NOMO-1 treated with DMSO at 0.1 percent for 48 hours (cell line): Measurements from ENCODE around the gene SNX3.

Experiments
- DNase-seq: peaks from one replicate; lab custom pipeline; 2025; ENCODE audit not compliant: unreplicated experiment; lab: John Stamatoyannopoulos, UW

SNX3 gene

DNA sequence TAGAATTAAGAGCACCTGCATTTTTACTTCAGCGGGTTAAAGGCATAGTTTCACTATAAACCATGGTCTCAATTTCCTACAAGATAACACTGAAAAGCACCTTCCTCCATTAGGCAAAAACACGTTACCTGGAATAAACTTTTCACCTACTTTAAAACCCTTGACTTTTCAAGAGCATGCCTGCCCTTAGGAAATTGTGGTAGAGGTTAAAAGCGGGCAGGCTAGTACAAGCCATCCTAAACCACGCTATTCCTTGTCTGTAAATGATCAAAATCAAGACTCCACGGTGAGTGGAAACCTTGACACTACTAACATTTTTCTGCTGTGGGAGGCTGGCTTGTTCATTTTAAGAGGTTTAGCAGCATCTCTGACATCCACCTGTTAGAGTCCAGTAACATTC, 51.1 kb downstream of the SNX3 start:
- no peak for DNase-seq

DNA sequence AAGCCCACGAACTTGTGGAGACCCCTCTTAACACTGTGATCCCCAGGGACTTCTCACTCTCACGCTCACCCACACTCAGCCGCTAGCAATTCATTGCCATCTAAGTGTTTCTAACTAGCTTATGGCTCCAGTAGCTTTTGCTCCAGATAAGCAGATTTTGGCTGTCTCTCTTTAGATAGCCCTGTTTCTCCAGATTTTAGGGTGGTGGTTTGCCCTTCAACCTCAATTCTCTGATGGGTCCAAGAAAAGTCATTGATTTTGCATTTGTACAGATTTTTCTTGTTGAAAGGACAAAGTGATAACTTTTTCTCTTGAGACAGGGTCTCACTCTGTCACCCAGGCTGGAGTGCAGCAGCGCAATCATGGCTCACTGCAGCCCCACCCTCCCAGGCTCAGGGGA, 53.8 kb downstream of the SNX3 start:
- no peak for DNase-seq

DNA sequence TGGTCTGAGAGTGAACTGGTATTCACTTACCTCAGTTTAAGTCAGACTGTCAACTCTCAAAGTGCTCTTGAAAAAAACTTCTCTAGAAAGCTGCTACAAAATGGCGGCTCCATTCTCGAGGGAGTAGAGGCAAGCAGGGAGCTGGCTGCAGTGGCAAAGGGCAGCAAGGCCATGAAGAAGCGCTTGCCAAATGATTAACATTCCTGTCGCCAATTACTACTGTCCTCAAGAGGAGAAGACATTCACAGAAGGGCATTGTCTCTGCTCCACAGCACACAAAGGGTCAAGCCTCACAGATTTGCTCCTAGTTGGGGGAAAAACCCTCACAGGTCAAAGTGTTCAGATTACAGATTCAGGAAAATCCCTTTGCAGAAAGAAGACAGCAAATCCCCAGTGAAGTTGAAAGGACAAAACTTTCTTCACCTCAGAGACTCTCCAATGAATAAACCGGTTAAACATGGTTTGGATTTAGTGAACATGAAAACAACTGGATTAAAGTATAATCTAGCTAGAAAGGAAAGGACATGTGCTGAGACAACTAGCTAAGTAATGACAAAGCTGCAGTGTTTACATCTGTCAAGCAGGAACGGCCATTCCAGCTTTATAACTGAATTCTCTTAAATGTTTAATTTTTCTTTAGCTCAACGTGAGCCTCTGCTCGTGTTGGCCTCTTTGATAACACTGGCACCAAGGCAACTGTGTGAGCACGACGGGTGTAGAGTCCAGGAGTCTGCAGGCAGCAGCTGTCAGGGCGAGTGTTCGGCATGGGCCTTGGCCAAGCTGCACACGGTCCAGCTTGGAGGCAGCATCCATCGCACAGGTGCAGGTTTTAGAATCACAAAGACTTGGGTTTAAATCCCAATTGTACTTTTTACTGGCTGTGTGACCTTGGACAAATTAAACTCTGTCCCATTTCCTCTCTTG, 57.4 kb downstream of the SNX3 start:
- DNase-seq = no peak

DNA sequence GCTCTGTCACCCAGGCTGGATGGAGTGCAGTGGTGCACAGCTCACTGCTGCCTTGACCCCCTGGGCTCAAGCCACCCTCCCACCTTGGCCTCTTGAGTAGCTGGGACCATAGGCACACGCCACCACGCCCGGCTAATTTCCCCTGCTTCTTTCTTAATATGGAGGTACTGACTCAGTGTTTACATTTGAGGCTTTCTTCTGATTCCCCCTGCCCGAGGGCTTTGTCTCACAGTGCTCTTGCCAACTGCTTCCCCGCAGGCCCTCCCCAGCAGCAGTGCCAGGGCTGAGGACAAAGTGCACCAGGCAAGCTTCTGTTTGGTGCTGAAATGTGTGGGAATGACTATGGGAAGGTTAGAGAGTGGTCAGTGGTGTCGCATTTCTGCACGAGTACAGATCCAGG, 60.2 kb downstream of the SNX3 start:
- DNase-seq = no peak

DNA sequence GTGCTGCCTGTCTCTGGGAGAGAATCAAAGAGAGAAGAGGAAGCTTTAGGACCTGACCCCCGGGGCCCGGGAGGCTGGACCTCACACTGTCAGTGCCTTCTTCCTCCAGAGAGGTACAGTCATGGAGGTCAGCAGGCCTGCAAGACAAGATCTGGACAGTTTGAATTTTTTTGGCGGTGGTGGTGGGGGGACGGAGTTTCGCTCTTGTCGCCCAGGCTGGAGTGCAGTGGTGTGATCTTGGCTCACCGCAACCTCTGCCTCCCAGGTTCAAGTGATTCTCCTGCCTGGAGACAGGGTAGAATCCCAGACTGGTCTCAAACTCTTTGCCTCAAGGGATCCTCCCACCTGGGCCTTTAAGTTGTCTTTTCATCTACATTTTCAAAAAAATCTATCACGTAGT, 60.7 kb downstream of the SNX3 start:
- DNase-seq = no peak

DNA sequence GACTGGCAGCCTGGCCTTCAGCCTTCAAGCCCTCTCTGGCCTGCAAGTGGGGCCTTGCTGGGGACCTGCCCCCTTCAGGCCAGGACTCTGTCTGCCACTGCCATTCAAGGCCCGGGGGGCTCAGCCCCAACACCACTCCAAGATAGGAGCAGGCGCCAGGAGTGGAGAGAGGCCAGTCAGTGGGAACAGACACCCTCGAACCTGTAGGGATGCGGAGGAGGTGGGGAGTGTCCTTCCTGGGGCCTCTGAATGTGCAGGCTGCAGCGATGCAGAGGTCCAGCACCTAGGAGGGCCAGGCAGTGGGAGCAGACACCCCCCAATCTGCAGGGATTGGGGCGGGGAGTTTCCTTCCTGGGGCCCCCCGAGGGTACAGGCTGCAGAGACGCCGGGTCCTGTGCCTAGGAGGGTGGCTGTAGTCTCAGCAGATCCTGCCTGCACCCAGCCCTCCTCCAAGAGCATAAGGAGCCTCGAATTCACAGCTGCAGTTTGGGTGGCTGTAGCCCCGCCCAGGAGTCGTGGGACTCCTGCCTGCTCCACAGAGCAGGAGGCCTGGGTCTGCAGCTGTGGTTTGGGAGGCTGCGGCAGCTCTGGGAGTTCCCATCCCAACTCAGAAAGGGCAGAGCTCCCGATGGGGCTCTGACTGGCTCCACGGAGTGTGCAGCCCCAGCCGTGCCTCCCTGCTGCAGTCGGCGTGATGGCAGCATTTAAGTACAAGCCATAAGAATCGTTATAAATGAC, 61.9 kb downstream of the SNX3 start:
- no peak for DNase-seq

DNA sequence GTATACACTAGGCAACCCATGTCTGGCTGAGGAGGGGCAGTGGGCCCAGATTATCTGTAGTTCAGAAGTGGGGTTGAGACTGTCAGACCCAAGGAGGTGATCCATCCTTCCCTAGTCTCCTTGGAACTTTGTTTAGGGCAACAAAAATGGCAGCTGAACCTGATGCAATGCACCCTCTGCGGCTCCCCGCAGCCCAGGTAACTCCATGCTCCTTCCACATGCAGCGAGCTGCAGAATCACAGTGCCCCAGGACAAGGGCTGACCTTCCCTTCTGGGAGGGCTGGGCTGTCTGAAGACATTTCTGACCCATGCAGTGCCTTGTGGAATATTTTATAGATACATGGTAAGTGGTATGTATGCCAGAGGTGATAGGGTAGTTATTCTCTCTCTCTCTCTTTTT, 65.6 kb downstream of the SNX3 start:
- DNase-seq = no peak

DNA sequence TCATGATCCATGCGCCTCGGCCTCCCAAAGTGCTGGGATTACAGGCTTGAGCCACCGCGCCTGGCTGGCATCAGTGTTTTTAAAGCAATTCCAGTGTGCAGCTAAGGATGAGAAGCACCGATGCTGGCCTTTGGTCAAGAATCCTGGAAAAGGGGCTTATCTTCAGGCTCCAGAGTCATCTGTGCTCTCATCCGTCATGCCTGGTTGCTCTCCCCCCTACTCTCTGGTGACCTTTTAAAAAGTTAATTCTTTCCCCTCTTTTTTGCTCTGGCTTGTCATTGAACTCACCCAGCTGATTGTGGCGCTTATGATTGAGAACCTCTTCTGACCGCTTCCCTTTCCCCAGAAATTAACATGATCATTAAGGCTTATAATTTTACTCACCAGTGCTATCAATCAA, 66.3 kb downstream of the SNX3 start:
- no peak for DNase-seq

DNA sequence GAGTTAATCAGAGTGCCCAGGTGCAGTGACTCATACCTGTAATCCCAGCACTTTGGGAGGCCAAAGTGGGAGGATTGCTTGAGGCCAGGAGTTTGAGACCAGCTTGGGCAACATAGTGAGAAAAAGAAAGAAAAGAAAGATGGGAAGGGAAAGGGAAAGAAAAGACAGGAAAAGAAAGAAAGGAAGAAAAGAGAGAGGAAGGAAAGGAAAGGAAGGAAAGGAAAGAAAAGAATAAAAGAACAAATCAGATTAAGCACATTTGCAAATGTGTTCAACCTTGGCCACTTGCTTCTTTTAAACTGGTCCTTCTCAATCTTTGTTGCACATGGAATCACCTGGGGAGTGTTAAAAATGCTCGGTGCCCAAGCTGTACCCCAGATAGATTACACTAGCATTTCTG, 67.0 kb downstream of the SNX3 start:
- no peak for DNase-seq

DNA sequence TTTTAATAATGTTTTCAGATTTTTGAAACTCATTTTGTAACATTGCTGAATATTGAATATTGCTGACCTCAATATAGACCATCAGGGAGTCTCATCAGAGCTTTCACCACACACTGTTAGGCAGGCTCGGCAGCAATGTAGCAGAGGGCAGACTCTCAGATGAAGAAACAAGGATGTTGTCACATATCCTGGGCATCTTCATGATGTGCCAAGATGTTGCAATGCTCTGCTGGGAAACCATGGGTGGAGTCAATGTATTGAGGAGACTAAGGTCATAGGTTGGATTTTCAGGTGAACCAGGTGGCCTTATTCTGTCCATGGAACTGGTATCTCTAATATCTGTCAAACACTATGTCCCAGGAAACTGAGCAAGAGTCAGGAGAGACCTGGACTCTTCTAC, 67.7 kb downstream of the SNX3 start:
- no peak for DNase-seq

DNA sequence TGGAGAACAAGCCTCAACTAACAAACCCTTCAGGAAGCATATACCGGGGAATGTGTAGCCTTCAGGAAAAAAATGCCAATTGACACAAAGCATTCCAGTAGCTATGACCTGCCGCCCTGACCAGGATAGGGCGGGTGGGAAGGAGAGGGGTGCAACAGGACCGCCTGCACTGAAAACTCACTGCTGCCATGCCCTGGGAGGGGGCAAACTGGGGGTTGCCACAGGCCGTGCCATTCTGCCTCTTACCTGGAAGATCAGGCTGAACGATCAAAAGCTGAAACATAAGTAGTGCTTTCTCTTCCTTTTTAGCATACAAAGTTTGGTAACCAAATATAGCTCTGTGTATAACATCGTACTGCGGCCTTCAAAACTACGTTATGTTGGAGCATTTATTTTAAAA, 73.3 kb downstream of the SNX3 start:
- DNase-seq = no peak

DNA sequence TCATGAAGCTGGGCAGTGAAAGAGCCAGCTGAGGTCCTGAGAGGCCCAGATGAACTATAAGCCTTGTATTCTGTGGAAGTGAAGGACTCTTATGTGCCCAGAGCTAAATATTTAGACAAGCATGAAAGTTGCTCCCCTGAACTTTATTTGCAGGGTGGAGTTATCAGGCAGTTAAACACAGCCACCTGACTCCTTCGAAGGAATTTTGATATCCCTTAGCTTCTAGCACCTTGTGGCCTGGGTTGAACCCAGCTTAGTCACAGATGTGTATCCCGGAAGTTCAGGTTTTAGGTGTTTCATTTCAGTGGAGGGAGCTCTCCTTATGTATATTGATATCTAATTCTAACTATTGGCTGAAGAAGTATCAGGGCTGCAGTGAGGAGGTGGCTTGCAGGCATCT, 74.6 kb downstream of the SNX3 start:
- DNase-seq = no peak

DNA sequence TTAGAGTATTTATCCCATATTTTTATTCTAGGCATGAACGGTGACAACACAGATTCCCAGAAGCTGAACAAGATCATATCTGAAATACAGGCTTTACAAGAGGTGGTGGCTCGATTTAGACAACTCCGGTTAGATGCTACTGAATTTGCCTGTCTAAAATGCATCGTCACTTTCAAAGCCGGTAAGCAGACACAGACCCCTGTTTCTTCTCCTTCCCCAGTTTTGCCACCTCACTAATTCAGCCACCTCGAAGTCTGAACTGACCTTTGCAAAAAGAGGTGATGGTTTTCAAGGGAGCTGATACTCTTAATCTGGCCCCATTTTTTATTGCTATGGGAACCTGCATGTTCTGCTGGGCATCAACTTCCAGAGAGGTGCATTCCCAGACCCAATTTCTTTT, 80.1 kb downstream of the SNX3 start:
- no peak for DNase-seq

DNA sequence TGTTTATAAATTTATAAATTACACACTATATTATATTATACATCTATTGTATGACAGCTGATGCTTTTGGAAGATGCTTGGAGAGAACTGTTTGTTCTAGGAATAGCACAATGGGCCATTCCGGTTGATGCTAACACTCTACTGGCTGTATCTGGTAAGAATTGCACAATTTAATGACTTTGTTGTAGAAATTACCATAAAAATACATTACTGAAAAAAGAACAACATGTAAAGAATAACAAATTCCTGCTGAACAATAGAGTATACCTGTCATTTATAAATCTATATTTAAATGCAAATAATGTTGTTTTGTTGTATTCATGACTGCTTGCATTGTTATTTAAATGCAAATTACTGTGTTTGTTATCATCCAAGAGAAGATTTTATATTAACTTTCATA, 80.6 kb downstream of the SNX3 start:
- no peak for DNase-seq

DNA sequence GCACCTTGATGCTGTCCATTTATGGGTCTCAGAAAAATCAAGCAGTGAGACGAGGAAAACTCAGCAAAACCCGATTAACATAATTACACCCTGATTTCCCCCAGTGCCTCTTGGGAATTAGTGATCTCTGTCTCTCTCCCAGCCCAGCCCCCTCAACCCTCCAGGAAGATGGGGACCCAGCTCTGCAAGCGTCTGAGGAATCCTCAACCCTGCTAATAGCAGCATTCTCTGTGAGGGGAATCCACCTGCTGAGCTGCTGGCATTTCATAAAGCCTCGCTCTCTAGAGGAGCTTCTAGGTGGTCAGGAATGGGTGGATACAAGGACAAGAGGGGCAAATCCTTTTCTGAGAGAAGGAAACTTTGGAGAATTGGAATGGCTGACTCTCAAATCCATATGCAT, 81.1 kb downstream of the SNX3 start:
- DNase-seq = no peak

DNA sequence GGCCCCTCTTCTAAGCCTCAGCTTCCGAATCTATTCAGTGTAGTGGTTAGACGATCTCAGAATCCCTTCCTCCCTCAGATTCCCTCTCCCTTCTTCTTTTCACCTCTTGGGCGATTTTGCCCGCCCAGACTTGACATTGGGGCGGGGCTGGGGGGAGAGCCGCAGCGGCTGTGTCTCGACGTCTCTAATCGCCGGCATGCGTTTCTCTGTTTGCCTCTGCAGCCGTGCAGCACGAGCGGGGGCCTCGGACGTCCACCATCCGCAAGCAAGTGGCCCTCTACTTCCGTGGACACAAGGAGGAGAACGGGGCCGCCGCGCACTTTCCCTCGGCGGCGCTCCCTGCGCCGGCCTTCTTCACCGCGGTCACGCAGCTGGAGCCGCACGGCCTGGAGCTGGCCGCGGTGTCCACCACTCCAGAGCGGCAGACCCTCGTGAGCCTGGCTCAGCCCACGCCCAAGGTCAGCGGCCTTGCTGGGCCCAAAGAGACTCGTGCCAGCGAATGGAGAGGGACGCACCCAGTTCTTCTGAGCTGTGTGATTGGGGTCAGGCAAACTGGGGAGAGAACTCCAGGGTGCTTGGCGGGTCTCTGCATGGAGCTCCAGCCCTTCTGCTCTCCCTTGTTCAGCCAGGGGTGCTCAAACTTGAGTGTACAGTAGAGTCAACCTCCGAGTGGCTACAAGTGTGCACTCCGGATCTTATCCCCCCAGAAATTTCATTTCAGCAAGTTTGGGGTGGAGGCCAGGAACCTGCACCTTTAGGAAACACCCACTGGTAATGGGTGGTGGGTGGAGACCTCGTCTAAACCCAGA, 84.4 kb downstream of the SNX3 start:
- DNase-seq = no peak

DNA sequence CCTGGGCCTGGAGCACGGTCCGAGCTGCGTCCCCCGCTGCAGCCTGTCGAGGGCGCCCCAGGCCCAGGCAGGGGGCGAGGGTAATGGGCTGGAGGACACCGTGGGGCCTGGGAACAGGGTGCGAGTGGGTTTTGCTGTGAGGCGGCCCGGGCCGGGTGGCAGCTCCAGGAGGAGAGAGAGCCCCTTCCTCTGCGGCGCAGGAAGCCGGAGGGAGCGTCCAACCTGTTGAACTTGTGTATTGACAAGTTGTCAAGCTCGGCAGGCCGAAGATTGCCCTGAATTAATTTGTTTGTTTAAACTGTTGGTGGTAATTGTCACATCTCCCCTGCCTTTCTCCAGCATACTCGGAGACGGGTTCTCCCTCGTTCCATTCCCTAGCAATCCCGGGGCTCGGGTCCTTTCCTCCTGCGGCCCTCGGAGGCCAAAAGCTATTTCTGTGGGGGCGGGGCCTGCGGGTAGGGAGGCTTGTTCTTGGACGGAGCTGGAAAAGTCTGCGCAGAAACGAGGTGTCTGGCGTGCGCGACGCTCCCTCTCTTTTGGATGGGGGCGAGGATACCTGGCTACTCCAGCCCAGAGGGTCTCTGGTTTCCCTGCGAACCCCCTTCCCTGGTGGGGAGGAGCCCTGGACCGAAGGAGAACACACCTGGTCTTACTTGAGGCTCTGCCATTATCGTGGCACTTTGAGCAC, 85.1 kb downstream of the SNX3 start:
- no peak for DNase-seq

DNA sequence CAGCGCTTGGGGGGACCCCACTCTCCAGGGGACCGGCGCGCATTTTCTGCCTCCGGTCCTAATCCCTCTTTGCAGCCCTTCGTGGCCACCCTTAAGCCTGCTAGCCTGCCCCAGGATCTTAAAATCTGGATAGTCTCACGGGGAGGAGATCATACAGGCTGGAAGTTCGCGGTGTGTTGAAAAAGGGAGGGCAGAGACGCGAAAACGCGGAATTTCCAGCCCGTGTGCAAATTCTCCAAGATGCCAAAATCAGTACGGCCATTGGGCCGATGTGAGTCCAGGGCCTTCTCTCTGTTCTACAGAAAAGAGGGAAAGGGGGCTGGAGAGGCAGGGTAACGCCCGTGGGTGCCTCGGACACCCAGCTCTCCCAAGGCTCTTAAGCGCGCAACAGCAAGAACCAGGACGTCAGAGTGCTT, 85.7 kb downstream of the SNX3 start:
- DNase-seq = no peak

DNA sequence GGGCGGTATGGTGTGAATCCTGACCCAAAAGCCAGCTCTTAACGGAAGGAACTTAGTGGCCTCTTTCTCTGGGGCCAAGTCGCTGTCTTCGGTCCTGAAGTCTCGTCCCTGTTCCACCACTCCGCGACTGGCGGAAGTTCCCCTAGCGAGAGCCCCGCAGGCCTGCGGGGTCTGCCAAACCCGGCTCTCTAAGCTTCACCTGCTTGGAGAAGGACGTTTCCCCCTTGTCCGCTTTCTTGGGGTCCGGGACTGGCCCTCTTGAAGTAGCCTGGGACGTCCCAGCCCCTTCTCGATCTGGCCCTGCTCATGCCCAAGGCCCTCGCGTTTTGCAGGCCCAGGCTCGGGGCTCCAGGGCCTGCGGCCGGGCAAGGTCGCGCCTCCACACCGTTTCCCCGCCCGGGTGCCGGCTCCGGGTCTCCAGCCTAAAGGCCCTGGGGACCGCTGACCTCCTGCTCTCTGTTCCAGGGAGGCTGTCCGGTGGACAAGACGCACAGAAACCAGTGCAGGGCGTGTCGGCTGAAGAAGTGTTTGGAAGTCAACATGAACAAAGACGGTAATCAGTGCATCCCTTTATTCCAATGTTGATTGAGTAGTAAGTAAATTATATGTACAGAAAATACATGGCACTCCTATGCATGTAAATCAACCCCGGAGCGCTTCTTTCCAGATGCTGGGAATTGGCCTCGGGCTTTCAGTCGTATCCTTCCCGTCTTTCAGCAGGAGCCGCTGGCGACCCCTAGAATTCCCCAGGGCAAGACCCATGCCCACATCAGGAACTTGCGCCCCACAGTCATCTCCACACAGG, 86.3 kb downstream of the SNX3 start:
- peak; percentile 48 for DNase-seq

DNA sequence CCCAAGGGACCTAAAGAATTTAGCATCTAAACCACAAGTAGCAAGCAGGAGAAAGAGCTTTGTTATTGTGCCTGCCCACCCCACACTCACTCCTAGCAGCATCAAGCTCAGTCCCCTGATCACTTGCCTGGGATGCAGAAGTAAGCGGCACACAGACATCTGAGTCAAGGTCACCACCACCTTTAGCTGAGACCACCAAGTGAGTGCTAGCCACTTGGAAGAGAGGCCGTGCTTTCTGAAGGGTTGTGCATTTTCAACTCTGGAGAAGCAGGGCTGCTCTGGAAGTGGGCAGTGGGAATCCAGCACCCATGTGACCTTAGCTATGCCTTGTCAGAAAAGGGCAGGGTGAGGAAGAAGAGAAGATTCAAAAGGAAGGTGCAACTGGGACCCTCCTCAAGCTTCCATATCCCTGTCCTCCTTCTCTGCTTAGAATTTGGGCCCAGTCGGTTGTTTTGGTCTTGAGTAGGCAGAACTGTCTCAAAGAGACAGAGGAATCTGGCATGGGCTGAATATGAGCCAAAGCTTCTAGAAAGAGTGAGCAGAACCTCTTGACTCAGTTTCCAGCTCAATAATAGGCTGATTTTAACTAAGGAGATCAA, 88.8 kb downstream of the SNX3 start:
- DNase-seq = no peak
